CD4-positive, alpha-beta T cell (primary cell): Measurements from ENCODE around the gene SLC4A1. TPM values are rescaled to one million over a fixed set of nuclear protein-coding genes. Genes with fewer than 3 reads are reported as not detected.
"Not testable (repeated sequence)": the region's sequence is repeated elsewhere in the genome, so short reads cannot be mapped to it uniquely, and the experiment has no call there.

Experiments used
- ATAC-seq: fragments of 200-7000 bp; cut with Tn5 transposase; one replicate; pipeline ENCODE4 v1.10.0; 2022; ENCODE audit warnings: mild to moderate bottlenecking; ENCODE audit not compliant: poor library complexity
- CTCF ChIA-PET: fragments of 350-600 bp; sonication (Branson Sonifier 250); formaldehyde crosslinking; loops from one replicate; lab custom pipeline; 2021; ENCODE audit warnings: antibody characterized with exemption, inconsistent platforms; lab: Charles Lee
- POLR2A ChIA-PET: fragments of 350-600 bp; sonication (Branson Sonifier 250); formaldehyde crosslinking; loops from one replicate; lab custom pipeline; 2021; ENCODE audit warnings: antibody characterized with exemption, inconsistent platforms; lab: Charles Lee
- DNase-seq, 14 experiments: peaks; one replicate each; pipeline ENCODE4 v3.0.0-alpha.2; 2013 to 2020; ENCODE audit warnings: mixed read lengths in 2 of 14
- H3K27ac ChIP-seq, 2 donors: one replicate each; pipeline versions ENCODE4 v1.5.1 to v1.7.0; 2013; ENCODE audit warnings: low read length in 2 of 2, low read depth in 1 of 2, mild to moderate bottlenecking in 1 of 2
- H3K27me3 ChIP-seq, 2 experiments: 1 replicate in 1 of 2; 2 replicates in 1 of 2; pipeline versions ENCODE4 v1.6.1 to v1.7.0; 2013; ENCODE audit warnings: low read length in 2 of 2, control low read depth in 1 of 2, mild to moderate bottlenecking in 1 of 2, moderate library complexity in 1 of 2; ENCODE audit not compliant: insufficient read depth in 2 of 2, control insufficient read depth in 1 of 2
- H3K36me3 ChIP-seq: one replicate; pipeline ENCODE4 v1.6.1; 2013; ENCODE audit warnings: low read length, control low read depth; ENCODE audit not compliant: insufficient read depth
- H3K4me1 ChIP-seq: one replicate; pipeline ENCODE4 v1.6.1; 2013; ENCODE audit warnings: low read length, control low read depth; ENCODE audit not compliant: insufficient read depth
- H3K4me3 ChIP-seq: one replicate; pipeline ENCODE4 v1.5.1; 2013; ENCODE audit warnings: mild to moderate bottlenecking, low read length, moderate library complexity
- H3K9me3 ChIP-seq, 2 experiments: 1 replicate in 1 of 2; 2 replicates in 1 of 2; pipeline versions ENCODE4 v1.6.1 to v1.7.0; 2013; ENCODE audit warnings: low read length in 2 of 2, mild to moderate bottlenecking in 2 of 2, control low read depth in 1 of 2, moderate library complexity in 1 of 2; ENCODE audit not compliant: control insufficient read depth in 1 of 2, insufficient read depth in 1 of 2
- H3K27ac Mint-ChIP-seq: one replicate; pipeline ENCODE4 v1.8.0; 2020; ENCODE audit warnings: mixed read lengths
- H3K27me3 Mint-ChIP-seq: one replicate; pipeline ENCODE4 v1.8.0; 2021; ENCODE audit warnings: mixed read lengths
- H3K36me3 Mint-ChIP-seq: one replicate; pipeline ENCODE4 v1.8.0; 2021; ENCODE audit warnings: low read depth, mixed read lengths
- H3K4me1 Mint-ChIP-seq: one replicate; pipeline ENCODE4 v1.8.0; 2021; ENCODE audit warnings: low read depth, mixed read lengths
- H3K4me3 Mint-ChIP-seq: one replicate; pipeline ENCODE4 v1.8.0; 2020; ENCODE audit warnings: mild to moderate bottlenecking, mixed read lengths
- H3K9me3 Mint-ChIP-seq: one replicate; pipeline ENCODE4 v1.8.0; 2020; ENCODE audit warnings: mixed read lengths
- CTCF ChIP-seq: fragments of 200-600 bp; IDR thresholded peaks from one replicate; pipeline ENCODE4 v1.8.0; 2022; ENCODE audit warnings: antibody characterized with exemption, mild to moderate bottlenecking
- intact Hi-C, 2 experiments: fragments of 100-400 bp; cut with DNase I in 1 of 2; cut with micrococcal nuclease in 1 of 2; formaldehyde crosslinking; loops; one replicate each; pipeline versions ENCODE4 v1.15.1 to v1.9.0; 2023 to 2025; cut with DNase I, micrococcal nuclease
- total RNA-seq, 174 experiments: library from RNA in 2 of 174; stranded (reverse) in 2 of 174; gene quantifications; one replicate each; pipeline ENCODE4 v1.2.3 and lab custom pipeline; 2021 to 2026

Gene SLC4A1
- total RNA-seq, 2 experiments from 2014 or later = not detected

GRCh38 chr17:44247440-44247841 is 20.5 kb downstream of the SLC4A1 start:
- Histone ChIP-seq H3K27ac (no peak overlapping the region), H3K9me3 (no peaks in the 10 kb centered on the region), H3K36me3 (no peaks in the 10 kb centered on the region), H3K4me3 (no peak overlapping the region), H3K27me3 (no peaks in the 10 kb centered on the region), H3K4me1 (peaks cover 38% of the 10 kb centered on the region)
- ATAC-seq = no peak
- CTCF ChIA-PET = no interaction called here
- Mint-ChIP-seq H3K4me3 (no peak overlapping the region), H3K4me1 (peaks cover 57% of the 10 kb centered on the region), H3K36me3 (no peaks in the 10 kb centered on the region), H3K27me3 (no peaks in the 10 kb centered on the region), H3K9me3 (no peaks in the 10 kb centered on the region), H3K27ac (peak overlapping the region; percentile 33)
- intact Hi-C loops = no loop called here
- no peak for DNase-seq
- POLR2A ChIA-PET = interaction anchor here (0.7 to 4.1 kb wide), 2 partner anchors 26 to 880 kb away, joined by 3 to 34 read pairs; partner anchors contain the start of gene UBTF
- no peak for TF ChIP-seq CTCF

- no peak overlapping the region for H3K27ac Mint-ChIP-seq
- CTCF ChIA-PET = no interaction called here
- no peaks in the 10 kb centered on the region for H3K9me3 ChIP-seq
Measured at GRCh38 chr17:44241106-44241624, 26.8 kb downstream of the SLC4A1 start.

GRCh38 chr17:44237886-44238285 is 30.0 kb downstream of the SLC4A1 start:
- H3K27ac ChIP-seq, DNase-seq, H3K4me3 Mint-ChIP-seq, ATAC-seq, POLR2A ChIA-PET, H3K27me3 ChIP-seq, CTCF ChIA-PET, H3K4me1 ChIP-seq, H3K36me3 Mint-ChIP-seq, H3K9me3 ChIP-seq, H3K27me3 Mint-ChIP-seq, H3K9me3 Mint-ChIP-seq, H3K4me1 Mint-ChIP-seq, H3K36me3 ChIP-seq, H3K27ac Mint-ChIP-seq, H3K4me3 ChIP-seq, intact Hi-C loops: not testable (repeated sequence)

More at GRCh38 chr17:44241106-44241624, 26.8 kb downstream of the SLC4A1 start:
- no peaks in the 10 kb centered on the region for H3K27me3 ChIP-seq
- DNase-seq (no peak), ATAC-seq (no peak)
- peaks cover 8% of the 10 kb centered on the region for H3K4me1 ChIP-seq
- H3K4me1 Mint-ChIP-seq = peaks cover 14% of the 10 kb centered on the region
- no peak overlapping the region for H3K27ac ChIP-seq
- H3K9me3 Mint-ChIP-seq = no peaks in the 10 kb centered on the region
- no peaks in the 10 kb centered on the region for H3K36me3 ChIP-seq
- no peak for TF ChIP-seq CTCF
- no peaks in the 10 kb centered on the region for H3K36me3 Mint-ChIP-seq
- H3K4me3 Mint-ChIP-seq = no peak overlapping the region
- intact Hi-C loops = no loop called here
- H3K4me3 ChIP-seq = no peak overlapping the region
- peaks cover 4% of the 10 kb centered on the region for H3K27me3 Mint-ChIP-seq
- POLR2A ChIA-PET = interaction anchor here (1.5 kb wide), 1 partner anchor 20 kb away, joined by 5 read pairs; no protein-coding TSS in a partner anchor

DNA sequence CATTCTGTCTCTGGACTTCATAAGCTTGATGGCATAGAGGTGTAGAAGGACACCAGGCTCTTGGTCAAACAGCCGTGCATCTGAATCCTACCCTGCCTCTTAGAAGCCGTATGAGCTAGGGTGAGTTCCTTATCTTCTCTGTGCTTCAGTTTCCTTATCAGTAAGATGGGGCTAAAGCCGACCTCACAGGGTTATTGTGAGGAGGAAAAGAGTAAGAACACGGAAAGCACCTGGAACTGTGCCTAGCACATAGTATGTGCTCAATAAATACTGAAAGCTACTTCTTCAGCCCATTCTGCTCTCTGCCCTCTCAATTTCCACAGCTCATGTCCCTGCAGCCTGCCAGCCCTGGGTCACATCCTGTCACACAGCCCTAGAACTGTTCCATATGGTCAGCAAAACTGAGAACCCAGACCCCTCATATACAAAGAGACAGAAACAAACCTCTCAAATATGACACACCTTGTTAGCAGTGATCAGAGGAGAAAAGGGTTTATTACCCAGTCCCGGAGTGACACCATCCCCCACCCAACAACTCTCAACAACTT is 31.4 kb downstream of the SLC4A1 start:
- no peaks in the 10 kb centered on the region for H3K36me3 ChIP-seq
- Mint-ChIP-seq H3K4me1 (peaks cover 5% of the 10 kb centered on the region), H3K36me3 (no peaks in the 10 kb centered on the region), H3K9me3 (no peaks in the 10 kb centered on the region), H3K27me3 (peaks cover 8% of the 10 kb centered on the region), H3K27ac (no peak overlapping the region), H3K4me3 (no peak overlapping the region)
- H3K27me3 ChIP-seq = no peaks in the 10 kb centered on the region
- no peaks in the 10 kb centered on the region for H3K9me3 ChIP-seq
- POLR2A ChIA-PET = no interaction called here
- no peak overlapping the region for H3K27ac ChIP-seq
- ATAC-seq (no peak), DNase-seq (no peak)
- H3K4me1 ChIP-seq = peaks cover 7% of the 10 kb centered on the region
- H3K4me3 ChIP-seq = no peak overlapping the region
- no peak for TF ChIP-seq CTCF
- intact Hi-C loops = no loop called here
- CTCF ChIA-PET = no interaction called here
